ENCODE measurements around the gene RAB7B. TPM values are rescaled to one million over a fixed set of nuclear protein-coding genes. Genes with fewer than 3 reads are reported as not detected.

RAB7B gene
- total RNA-seq, 2 experiments from 2014 or later = not detected

DNA sequence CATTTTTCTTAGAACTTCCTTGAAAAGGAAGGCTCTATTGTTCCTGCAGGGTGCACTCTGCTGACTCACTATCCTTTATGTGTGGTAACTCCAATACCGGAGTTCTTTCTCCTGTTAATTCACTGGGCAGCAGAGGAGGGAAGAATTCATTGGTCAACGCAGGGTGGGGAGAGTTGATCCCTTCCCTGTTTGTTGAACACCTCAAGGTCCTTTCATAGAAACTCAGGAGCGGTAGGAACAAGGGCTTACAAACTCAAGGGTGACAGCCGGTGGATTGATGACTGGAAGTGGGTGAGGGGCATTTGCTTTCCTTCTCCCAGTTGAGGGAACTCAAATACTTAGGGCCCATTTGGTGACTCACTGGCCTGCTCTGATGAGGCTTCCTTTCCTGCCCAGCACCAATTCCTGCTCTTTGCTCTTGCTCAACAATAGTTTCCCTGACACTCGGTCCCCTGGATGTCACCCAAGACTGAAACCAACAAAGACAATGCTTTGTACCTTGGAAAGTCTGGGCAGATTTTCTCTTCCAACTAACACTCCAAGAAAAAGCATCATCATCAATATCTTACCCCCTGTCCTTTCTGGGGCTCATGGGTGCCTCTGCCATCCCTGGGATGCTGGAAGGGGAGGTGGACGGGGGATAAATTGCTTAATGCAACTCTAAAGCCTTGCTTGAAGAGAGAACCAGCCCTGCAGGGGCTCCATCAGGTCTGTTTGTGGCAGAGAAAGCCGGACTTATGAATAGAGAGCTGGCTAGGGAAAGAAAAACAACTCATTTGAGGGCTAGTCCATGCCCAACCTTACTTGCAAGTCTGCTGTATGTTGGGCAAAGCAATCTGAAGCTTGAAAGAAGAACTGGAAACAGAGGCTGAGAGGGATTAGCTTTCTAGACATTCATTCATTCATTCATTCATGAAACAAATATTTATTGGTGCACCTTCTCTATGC lies 69.2 kb downstream of the RAB7B start:
- H3K4me2 ChIP-seq (ENCODE audit: low read length) = no peak overlapping the region
- no peak overlapping the region for H3K4me3 ChIP-seq (ENCODE audit: low read depth, low read length, poor library complexity, severe bottlenecking)
- POLR2A ChIA-PET = no interaction called here
- no peaks in the 10 kb centered on the region for H3K9me2 ChIP-seq (ENCODE audit: insufficient read depth, low read length)
- no TSS peak for BruUV-seq (replicated peaks)
- H2AFZ ChIP-seq (ENCODE audit: low read length) = no peak overlapping the region
- no peaks in the 10 kb centered on the region for H3K9me3 ChIP-seq (ENCODE audit: low read length)
- H3K4me1 ChIP-seq (ENCODE audit: insufficient read depth, low read length, poor library complexity, severe bottlenecking) = no peaks in the 10 kb centered on the region
- no peak for TF ChIP-seq EZH2phosphoT487 (IDR thresholded peaks at IDR 0.05; ENCODE audit: borderline replicate concordance, low read depth, low read length)
- TF ChIP-seq, protein P1, sequence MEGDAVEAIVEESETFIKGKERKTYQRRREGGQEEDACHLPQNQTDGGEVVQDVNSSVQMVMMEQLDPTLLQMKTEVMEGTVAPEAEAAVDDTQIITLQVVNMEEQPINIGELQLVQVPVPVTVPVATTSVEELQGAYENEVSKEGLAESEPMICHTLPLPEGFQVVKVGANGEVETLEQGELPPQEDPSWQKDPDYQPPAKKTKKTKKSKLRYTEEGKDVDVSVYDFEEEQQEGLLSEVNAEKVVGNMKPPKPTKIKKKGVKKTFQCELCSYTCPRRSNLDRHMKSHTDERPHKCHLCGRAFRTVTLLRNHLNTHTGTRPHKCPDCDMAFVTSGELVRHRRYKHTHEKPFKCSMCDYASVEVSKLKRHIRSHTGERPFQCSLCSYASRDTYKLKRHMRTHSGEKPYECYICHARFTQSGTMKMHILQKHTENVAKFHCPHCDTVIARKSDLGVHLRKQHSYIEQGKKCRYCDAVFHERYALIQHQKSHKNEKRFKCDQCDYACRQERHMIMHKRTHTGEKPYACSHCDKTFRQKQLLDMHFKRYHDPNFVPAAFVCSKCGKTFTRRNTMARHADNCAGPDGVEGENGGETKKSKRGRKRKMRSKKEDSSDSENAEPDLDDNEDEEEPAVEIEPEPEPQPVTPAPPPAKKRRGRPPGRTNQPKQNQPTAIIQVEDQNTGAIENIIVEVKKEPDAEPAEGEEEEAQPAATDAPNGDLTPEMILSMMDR (conservative IDR thresholded peaks at IDR 0.05; ENCODE audit: low read length) = no peak
- no peaks in the 10 kb centered on the region for H4K20me1 ChIP-seq (ENCODE audit: insufficient read depth, low read length)
- DNase-seq (ENCODE audit: low spot score) = no peak
- intact Hi-C loops (cut with micrococcal nuclease; ENCODE audit: unreplicated experiment) = no loop called here
- H3K79me2 ChIP-seq (ENCODE audit: insufficient read depth, low read depth, low read length) = no peaks in the 10 kb centered on the region
- H3K36me3 ChIP-seq (ENCODE audit: insufficient read depth, low read length) = no peaks in the 10 kb centered on the region
- no peak overlapping the region for H3K27ac ChIP-seq (ENCODE audit: low read depth, low read length, poor library complexity, severe bottlenecking)
- CTCF ChIA-PET (ENCODE audit: unreplicated experiment) = no interaction called here

DNA sequence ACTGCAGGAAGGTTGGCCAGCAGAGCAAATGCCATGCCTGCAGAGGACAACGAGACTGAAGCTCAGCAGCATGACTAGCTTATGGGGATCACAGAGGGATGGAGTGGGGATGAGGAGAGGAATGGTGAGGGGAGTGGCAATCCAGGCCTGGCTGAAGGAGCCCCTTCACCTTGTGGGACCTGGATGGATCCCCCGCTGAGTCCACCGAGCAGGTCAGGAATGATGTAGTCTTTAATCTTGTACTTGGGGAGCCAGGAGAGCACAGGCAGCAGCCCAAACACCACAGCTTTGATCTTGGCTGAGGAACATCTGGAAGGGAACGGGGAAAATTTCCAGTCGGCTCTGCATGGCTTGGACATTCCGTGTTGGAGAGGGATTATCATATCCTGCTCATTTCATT lies 70.4 kb downstream of the RAB7B start:
- no TSS peak for BruUV-seq (replicated peaks)
- intact Hi-C loops (cut with micrococcal nuclease; ENCODE audit: unreplicated experiment) = no loop called here
- H3K4me2 ChIP-seq (ENCODE audit: low read length) = no peak overlapping the region

More for the DNA sequence above, 70.4 kb downstream of the RAB7B start:
- ChIA-PET CTCF (ENCODE audit: unreplicated experiment) (no interaction called here), POLR2A (no interaction called here)
- Histone ChIP-seq H3K4me3 (ENCODE audit: low read depth, low read length, poor library complexity, severe bottlenecking) (no peak overlapping the region), H3K9me3 (ENCODE audit: low read length) (no peaks in the 10 kb centered on the region), H4K20me1 (ENCODE audit: insufficient read depth, low read length) (no peaks in the 10 kb centered on the region), H3K79me2 (ENCODE audit: insufficient read depth, low read depth, low read length) (no peaks in the 10 kb centered on the region), H2AFZ (ENCODE audit: low read length) (no peak overlapping the region), H3K9me2 (ENCODE audit: insufficient read depth, low read length) (no peaks in the 10 kb centered on the region), H3K36me3 (ENCODE audit: insufficient read depth, low read length) (no peaks in the 10 kb centered on the region), H3K4me1 (ENCODE audit: insufficient read depth, low read length, poor library complexity, severe bottlenecking) (no peaks in the 10 kb centered on the region), H3K27ac (ENCODE audit: low read depth, low read length, poor library complexity, severe bottlenecking) (no peak overlapping the region)
- no peak for TF ChIP-seq EZH2phosphoT487 (IDR thresholded peaks at IDR 0.05; ENCODE audit: borderline replicate concordance, low read depth, low read length)
- TF ChIP-seq, protein P1 (conservative IDR thresholded peaks at IDR 0.05; ENCODE audit: low read length) = no peak
- DNase-seq (ENCODE audit: low spot score) = no peak
